ENCODE data around the gene HOXD13.

- TF ChIP-seq CTCF (IDR thresholded peaks at IDR 0.05), result peak in 1 of 12 donors; percentile 12
- TF ChIP-seq POLR2A (IDR thresholded peaks at IDR 0.05), result no peak
These were observed 42.5 kb downstream of the HOXD13 start for GRCh38 chr2:176135035-176135440.
